ENCODE results near the gene PMPCA. TPM values are rescaled to one million over a fixed set of nuclear protein-coding genes. Genes with fewer than 3 reads are reported as not detected.

The PMPCA gene
- total and polyA plus RNA-seq, 2 of the 8 experiments (the other 6 are each of a cell fraction or from before 2014, with no cell fraction given), result 60.0 to 88.2 TPM

DNA sequence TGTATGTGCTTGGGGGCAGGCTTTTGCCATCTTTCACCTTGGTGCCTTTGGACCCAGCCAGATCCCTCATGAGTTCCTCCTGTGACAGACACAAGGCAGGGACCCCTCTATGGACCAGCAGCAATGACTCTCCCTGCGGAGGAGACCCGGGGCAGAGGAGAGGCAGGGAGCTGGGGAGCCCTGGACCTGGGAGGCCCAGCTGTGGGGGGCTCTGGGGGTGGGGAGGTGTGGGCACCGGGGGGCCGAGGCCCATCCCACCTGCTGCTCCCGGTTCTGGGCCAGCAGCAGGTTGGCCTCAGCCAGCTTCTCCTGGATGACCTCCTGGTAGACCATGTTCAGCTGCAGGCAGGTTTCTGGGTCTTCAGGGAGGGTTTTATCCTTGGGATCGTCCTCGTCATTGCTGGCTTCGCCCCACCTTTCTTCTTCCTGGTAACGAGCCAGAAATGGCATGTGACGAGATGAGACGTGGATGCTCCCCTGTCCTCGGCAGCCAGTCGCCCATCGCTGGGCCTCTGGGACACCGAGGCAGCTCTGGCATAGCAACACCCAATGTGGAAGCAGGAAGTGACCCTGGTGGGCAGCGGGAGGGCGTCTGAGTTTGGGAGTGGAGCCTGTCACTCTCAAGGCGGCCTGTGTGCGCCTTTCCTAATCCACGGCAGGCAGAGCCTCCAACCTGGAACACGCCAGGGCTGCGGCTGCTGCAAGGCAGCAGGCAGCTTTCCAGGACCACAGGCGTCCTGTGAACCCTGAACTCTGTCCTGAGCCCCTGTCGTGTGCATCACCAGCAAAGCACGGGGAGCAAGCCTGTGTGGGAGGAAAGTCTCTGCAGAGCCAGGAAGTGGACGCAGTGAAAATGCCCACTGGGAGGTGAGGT lies 14.9 kb upstream of the PMPCA start:
- DNase-seq (ENCODE audit: low read depth in 1 of 2, low spot score in 2 of 2), result no peak
- H2BK120ac ChIP-seq (replicated peaks; ENCODE audit: low read depth, low read length), result no peak overlapping the region
- no peak overlapping the region for H2BK5ac ChIP-seq (ENCODE audit: low read depth, low read length)
- H3K4me1 ChIP-seq (replicated peaks in 1 of 4; ENCODE audit: control insufficient read depth in 3 of 4, insufficient read depth in 4 of 4, low read length in 3 of 4), result peaks cover 0 to 10% (median 7%) of the 10 kb centered on the region in 4 experiments; a peak in 5 of 7 replicates
- no peak overlapping the region for H3K4me2 ChIP-seq (ENCODE audit: insufficient read depth in 1 of 2, low read depth in 2 of 2, low read length in 2 of 2)
- H3K79me2 ChIP-seq (ENCODE audit: control insufficient read depth in 1 of 2, insufficient read depth in 2 of 2, low read length in 2 of 2), result peaks cover 0 to 26% of the 10 kb centered on the region in 2 experiments; a peak in 2 of 4 replicates
- no peak overlapping the region for H2BK20ac ChIP-seq (ENCODE audit: low read length)
- peaks cover 6% of the 10 kb centered on the region; the same call in 1 of the 2 replicates for H3K23me2 ChIP-seq (ENCODE audit: low read depth, low read length)
- H4K5ac ChIP-seq (ENCODE audit: insufficient read length, low read depth, low read length), result no peak overlapping the region
- no peak overlapping the region for H3K4ac ChIP-seq (replicated peaks; ENCODE audit: insufficient read length, low read depth, low read length)
- H3K27ac ChIP-seq (ENCODE audit: low read depth, low read length), result no peak overlapping the region
- H3K27me3 ChIP-seq (replicated peaks in 1 of 4; ENCODE audit: control insufficient read depth in 3 of 4, extremely low read depth in 1 of 4, insufficient read depth in 3 of 4, low read length in 3 of 4), result no peaks in the 10 kb centered on the region
- peaks cover 6 to 11% of the 10 kb centered on the region in 2 experiments for H4K20me1 ChIP-seq (replicated peaks in 1 of 2; ENCODE audit: control insufficient read depth in 1 of 2, insufficient read depth in 2 of 2, low read length in 2 of 2)
- no peak overlapping the region for H2AK5ac ChIP-seq (ENCODE audit: low read depth, low read length)
- H3K23ac ChIP-seq (ENCODE audit: insufficient read length), result no peak overlapping the region
- no peak for FAIRE-seq
- no peak overlapping the region for H2BK12ac ChIP-seq (ENCODE audit: low read depth, low read length)
- H2BK15ac ChIP-seq (ENCODE audit: low read length), result no peak overlapping the region
- WGBS, 2 experiments (ENCODE audit: extremely low coverage in 1 of 2, insufficient coverage in 1 of 2, insufficient read length in 1 of 2, insufficient replicate concordance in 2 of 2, low coverage in 1 of 2, low lambda C conversion rate in 2 of 2, missing lambda C conversion rate in 1 of 2), result 93% methylated on average over 21 of the region's 26 CpGs; no CpG with 5 or more reads in 1 of the 2 experiments
- H3K79me1 ChIP-seq (ENCODE audit: low read depth, low read length), result peaks cover 10% of the 10 kb centered on the region; the same call in 1 of the 2 replicates
- H4K8ac ChIP-seq (ENCODE audit: extremely low read depth, insufficient read depth, low read length), result no peak overlapping the region
- H2AFZ ChIP-seq (ENCODE audit: low read length), result no peak overlapping the region
- ChIA-PET CTCF (ENCODE audit: partially characterized antibody) (interaction anchor here (0.6 to 1.6 kb wide), 3 partner anchors 17 to 32 kb away, joined by 3 to 4 read pairs (median 4); partner anchors contain the start of genes CARD9 and DNLZ), POLR2A (ENCODE audit: partially characterized antibody) (interaction anchor here (2.1 to 14.6 kb wide), 4 partner anchors 8 to 31 kb away, joined by 10 to 139 read pairs (median 98); partner anchors contain the start of genes CARD9, DNLZ, ENTR1 and PMPCA)
- no peak overlapping the region for H3K56ac ChIP-seq (replicated peaks; ENCODE audit: insufficient read length, low read depth, low read length)
- H3K4me3 ChIP-seq (ENCODE audit: extremely low read depth in 1 of 4, insufficient read depth in 2 of 4, low read depth in 3 of 4, low read length in 4 of 4), result no peak overlapping the region
- H3K14ac ChIP-seq (ENCODE audit: insufficient read length), result no peak overlapping the region
- H3K9me3 ChIP-seq (ENCODE audit: insufficient read depth in 2 of 2, low read depth in 1 of 2, low read length in 1 of 2), result no peaks in the 10 kb centered on the region
- no peak overlapping the region for H4K91ac ChIP-seq (replicated peaks; ENCODE audit: insufficient read length, low read length)
- peaks cover 39 to 65% (median 60%) of the 10 kb centered on the region in 4 experiments for H3K36me3 ChIP-seq (ENCODE audit: control insufficient read depth in 2 of 4, insufficient read depth in 4 of 4, low read length in 3 of 4)
- H3K9ac ChIP-seq (replicated peaks in 1 of 4; ENCODE audit: extremely low read depth in 1 of 4, low read depth in 3 of 4, low read length in 3 of 4), result no peak overlapping the region
- no peak overlapping the region for H3K18ac ChIP-seq (ENCODE audit: extremely low read depth, low read length)
- TF ChIP-seq SIN3A (conservative IDR thresholded peaks at IDR 0.05 in 1 of 2, IDR thresholded peaks at IDR 0.05 in 1 of 2; ENCODE audit: low read depth in 1 of 2, low read length in 2 of 2) (no peak), ZNF274 (IDR thresholded peaks at IDR 0.05; ENCODE audit: borderline replicate concordance, extremely low read depth, low read length) (no peak), KDM5A (IDR thresholded peaks at IDR 0.05; ENCODE audit: low read length) (no peak), CHD1 (IDR thresholded peaks at IDR 0.05; ENCODE audit: low read depth, low read length) (no peak), CTBP2 (IDR thresholded peaks at IDR 0.05; ENCODE audit: borderline replicate concordance, insufficient read depth, insufficient read length, low read length) (no peak), POLR2AphosphoS5 (IDR thresholded peaks at IDR 0.05; ENCODE audit: low read depth, low read length) (no peak), EZH2 (IDR thresholded peaks at IDR 0.05; ENCODE audit: low read depth, low read length, severe bottlenecking) (no peak), TBP (IDR thresholded peaks at IDR 0.05; ENCODE audit: low read depth, low read length) (no peak), GABPA (IDR thresholded peaks at IDR 0.05; ENCODE audit: borderline replicate concordance, insufficient read depth, low read length) (no peak), BCL11A (IDR thresholded peaks at IDR 0.05; ENCODE audit: low read depth in 2 of 2, low read length in 2 of 2) (no peak)

Measured in H1 (cell line).